A204.1 (cell line): ENCODE measurements around the gene SMAD7.

Experiments used
- FAIRE-seq: peaks from 2 replicates; lab custom pipeline; 2012; peaks lifted over from hg19 to GRCh38; lab: Jason Lieb, UNC

Gene SMAD7, protein sequence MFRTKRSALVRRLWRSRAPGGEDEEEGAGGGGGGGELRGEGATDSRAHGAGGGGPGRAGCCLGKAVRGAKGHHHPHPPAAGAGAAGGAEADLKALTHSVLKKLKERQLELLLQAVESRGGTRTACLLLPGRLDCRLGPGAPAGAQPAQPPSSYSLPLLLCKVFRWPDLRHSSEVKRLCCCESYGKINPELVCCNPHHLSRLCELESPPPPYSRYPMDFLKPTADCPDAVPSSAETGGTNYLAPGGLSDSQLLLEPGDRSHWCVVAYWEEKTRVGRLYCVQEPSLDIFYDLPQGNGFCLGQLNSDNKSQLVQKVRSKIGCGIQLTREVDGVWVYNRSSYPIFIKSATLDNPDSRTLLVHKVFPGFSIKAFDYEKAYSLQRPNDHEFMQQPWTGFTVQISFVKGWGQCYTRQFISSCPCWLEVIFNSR

GRCh38 chr18:48950536-48951447, at the start of gene SMAD7:
Gene SMAD7 (minus strand): TSS chr18:48950965. CDS start chr18:48950424, 541 bp downstream.
- FAIRE-seq = no peak

- no peak for FAIRE-seq
Observed at GRCh38 chr18:48999569-48999968, 48.8 kb upstream of the SMAD7 start.

GRCh38 chr18:48997985-48998831, 47.4 kb upstream of the SMAD7 start:
- no peak for FAIRE-seq

DNA sequence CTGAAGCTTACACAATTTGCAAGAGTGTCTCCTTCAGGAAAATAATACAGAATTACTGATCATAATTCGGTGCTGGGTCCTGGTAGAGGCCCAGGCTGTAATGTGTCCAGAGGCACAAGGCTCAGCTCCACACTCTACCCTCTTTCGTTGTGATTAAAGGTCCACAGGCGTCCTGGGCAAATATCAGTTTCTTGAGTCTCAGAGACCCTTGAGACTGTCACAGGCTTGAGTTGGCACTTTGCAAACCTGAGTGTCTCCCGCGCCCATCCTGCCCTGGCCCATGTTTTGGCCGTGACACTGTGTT, 46.9 kb upstream of the SMAD7 start:
- no peak for FAIRE-seq

GRCh38 chr18:48996901-48997463, 46.2 kb upstream of the SMAD7 start:
- FAIRE-seq = no peak

- FAIRE-seq = no peak
Observed at GRCh38 chr18:48996041-48996440, 45.3 kb upstream of the SMAD7 start.

- no peak for FAIRE-seq
Observed at GRCh38 chr18:48994926-48995835, 44.4 kb upstream of the SMAD7 start.

GRCh38 chr18:48994044-48994651, 43.4 kb upstream of the SMAD7 start:
- FAIRE-seq = no peak

DNA sequence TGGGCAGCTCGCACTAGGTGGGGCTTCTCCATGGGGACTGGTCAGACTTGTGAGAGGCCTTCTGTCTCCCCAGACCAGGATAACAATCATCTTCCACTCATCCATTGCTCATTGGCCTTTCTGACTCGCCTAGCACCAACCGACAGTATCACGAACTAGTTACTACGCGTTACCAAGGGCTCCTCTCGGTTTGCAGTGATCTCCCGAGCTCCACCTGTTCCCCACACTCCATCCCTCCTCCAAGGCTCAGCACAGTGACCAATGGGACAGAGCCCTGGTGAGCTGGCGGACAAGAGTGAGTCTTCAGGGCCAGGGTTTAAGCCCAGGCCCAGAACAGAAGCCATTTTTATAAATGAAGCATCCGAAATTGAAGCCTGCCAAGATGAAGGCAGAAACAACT, 42.8 kb upstream of the SMAD7 start:
- no peak for FAIRE-seq

- no peak for FAIRE-seq
Observed at GRCh38 chr18:48992791-48993555, 42.2 kb upstream of the SMAD7 start.

DNA sequence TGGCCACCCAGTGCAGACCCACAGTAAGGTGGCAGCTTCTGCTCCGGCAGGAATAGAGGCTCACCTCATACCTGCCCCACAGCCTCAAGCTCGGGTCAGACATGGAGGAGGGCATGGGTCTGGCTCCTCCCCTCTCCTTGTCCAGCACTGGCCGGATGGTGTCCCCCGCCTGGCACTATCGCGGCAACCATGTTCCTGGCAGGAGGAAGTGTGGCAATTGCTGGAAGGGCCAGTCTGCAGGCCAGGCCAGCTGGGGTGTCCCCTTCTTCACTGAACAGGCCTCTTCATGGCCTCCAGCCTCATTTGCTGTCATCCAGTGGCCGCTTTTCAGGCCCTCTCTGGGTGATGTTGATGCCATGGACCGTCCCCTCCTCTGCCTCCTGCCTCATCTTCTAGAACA, 41.4 kb upstream of the SMAD7 start:
- no peak for FAIRE-seq

GRCh38 chr18:48991676-48992075, 40.9 kb upstream of the SMAD7 start:
- FAIRE-seq = no peak

DNA sequence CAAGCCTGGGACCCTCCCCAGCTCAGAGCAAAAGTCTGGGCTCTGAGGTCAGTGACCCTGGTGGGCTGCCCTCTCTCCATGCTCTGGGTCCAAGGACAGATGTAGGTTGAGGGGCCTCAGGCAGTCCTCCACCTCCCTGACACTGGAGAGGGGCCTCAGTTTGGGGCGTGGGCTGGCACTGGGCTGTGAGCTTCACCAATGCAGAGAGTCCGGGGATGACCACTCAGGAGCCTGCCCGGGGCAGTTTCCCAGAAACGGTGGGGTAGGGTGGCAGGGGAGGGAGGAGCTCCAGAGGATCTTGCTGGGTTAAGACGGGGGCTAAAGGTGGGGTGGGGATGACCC, 40.5 kb upstream of the SMAD7 start:
- FAIRE-seq = no peak

DNA sequence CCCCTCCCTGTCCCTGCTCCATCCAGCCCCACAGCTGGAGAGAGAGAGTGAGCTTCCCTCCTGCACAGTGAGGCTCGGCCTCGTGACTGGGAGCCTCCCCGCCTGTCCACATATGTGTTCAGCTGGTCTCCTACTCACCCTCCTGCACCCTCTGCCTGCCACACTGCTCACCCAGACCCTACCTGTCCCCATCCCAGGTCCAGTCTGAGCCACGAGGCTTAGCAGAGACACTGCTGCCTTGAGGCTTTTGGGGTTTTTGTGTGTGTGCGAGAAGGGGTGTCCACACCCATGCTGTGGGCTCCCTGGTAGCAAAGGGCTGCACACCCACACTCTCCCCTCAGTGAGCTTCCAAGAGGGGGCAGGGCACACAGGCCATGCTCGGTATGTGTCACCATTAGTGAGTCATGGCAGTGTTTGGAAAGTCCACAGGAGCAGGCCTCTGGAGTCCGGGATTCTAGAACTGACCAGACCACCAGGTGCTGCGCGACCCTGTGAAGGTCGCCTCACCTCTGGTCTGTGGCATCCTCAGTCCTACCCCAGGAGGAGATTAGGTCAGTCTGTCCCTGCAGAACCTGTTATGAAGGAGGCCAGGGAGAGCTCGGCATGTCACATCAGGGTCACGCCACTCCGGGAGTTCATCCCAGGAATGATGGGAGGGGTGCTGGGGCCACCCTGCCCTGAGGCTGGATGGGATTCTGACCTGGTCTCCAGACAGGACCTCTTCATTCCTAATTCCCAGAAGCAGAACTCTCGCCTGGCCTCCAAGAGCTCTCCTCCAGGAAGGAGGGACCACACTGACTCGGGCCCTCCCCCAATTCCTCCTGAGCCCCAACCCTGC, 39.9 kb upstream of the SMAD7 start:
- no peak for FAIRE-seq

- no peak for FAIRE-seq
Observed at GRCh38 chr18:48989304-48990303, 38.8 kb upstream of the SMAD7 start.

GRCh38 chr18:48988508-48989303, 37.9 kb upstream of the SMAD7 start:
- no peak for FAIRE-seq

- FAIRE-seq = no peak
Observed at GRCh38 chr18:48987821-48988220, 37.1 kb upstream of the SMAD7 start.
